HuH-7.5 (cell line): ENCODE results near the gene LGALS16.
"Not testable (repeated sequence)": the region's sequence is repeated elsewhere in the genome, so short reads cannot be mapped to it uniquely, and the experiment has no call there.

Source experiments
- DNase-seq: peaks from one replicate; pipeline ENCODE4 v3.0.0; 2011; ENCODE audit warnings: low spot score

Gene LGALS16

GRCh38 chr19:39655613-39656012, at the start of gene LGALS16:
Gene LGALS16, plus strand, starts transcription at chr19:39655913. Its CDS starts 49 bp downstream, at chr19:39655962.
- DNase-seq: no peak

GRCh38 chr19:39607021-39607420, 48.7 kb upstream of the LGALS16 start:
- DNase-seq: no peak

GRCh38 chr19:39607561-39607960, 48.2 kb upstream of the LGALS16 start:
- DNase-seq: no peak

- DNase-seq: no peak
Observed at GRCh38 chr19:39613597-39613996, 42.1 kb upstream of the LGALS16 start.

- no peak for DNase-seq
Observed at GRCh38 chr19:39617745-39618144, 38.0 kb upstream of the LGALS16 start.

DNA sequence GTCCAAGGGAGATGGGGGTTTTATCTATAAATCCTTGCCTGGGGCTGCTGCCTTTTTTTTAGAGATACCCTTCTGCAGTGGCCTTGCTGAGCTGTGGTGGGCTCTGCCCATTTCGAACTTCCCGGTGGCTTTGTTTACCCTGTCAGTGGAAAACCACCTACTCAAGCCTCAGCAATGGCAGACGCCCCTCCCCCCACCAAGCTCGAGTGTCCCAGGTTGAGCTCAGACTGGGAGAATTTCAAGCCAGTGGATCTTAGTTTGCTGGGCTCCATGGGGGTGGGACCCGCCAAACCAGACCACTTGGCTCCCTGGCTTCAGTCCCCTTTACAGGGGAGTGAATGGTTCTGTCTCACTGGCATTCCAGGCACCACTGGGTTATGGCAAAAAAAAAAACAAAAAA, 31.8 kb upstream of the LGALS16 start:
- DNase-seq: no peak

DNA sequence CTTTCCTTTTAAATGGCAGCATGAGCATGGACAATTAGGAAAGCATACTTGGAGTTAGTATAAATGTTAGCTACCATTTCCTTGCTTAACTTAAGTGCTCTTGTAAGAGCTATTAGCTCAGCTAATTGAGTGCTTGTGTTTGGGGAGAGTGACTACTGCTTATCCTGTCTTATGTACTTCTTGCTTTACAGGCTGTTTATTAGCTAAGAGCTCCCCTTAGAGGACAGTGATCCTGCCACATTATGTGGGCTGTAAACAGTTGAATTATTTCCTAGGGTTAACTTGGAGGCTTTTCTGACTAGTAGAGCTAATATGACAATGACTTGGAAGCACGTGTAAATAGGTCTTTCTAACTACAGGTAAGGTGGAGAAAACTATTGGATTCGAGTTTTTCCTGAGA, 28.1 kb upstream of the LGALS16 start:
- not testable (repeated sequence) for DNase-seq

- no peak for DNase-seq
Observed at GRCh38 chr19:39631178-39631577, 24.5 kb upstream of the LGALS16 start.

- DNase-seq: no peak
Observed at GRCh38 chr19:39631626-39632025, 24.1 kb upstream of the LGALS16 start.

- no peak for DNase-seq
Observed at GRCh38 chr19:39637891-39638290, 17.8 kb upstream of the LGALS16 start.

DNA sequence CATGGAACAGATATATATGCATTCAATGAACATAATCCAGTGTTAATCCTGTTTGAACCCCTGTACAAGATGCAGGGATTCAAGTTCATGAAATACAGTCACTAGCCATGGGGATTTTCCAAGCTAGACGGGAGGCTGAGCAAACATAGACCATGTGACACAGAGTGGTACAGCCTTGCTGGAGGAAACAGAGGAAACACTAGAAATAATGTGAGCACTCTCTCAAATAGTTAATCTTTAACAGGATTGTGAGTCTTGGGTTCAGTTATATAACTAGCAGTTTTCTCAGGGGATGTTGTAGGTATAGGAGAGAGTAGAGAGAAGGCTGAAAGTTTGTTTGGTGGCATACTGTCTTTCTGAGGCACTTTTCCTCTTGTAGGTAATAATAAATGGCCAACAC, 13.9 kb upstream of the LGALS16 start:
- no peak for DNase-seq

DNA sequence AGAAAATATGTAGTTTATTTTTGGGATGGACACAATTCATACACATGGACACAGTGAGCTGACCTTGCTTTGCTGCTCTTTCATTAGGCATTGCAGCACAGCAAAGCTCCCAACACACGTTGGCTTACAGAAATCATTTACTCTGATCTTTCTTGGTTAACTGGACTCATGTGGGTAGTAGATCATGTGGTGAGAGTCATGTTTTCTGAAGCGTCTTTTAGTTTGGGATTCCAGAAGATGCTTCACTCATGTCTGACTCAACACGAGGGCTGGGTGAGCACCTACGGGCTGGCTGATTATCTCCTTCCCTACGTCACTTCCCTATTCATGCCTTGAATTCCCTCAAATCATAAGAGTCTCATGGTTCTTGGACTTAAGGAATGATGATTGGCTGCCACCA, 12.1 kb upstream of the LGALS16 start:
- no peak for DNase-seq

DNA sequence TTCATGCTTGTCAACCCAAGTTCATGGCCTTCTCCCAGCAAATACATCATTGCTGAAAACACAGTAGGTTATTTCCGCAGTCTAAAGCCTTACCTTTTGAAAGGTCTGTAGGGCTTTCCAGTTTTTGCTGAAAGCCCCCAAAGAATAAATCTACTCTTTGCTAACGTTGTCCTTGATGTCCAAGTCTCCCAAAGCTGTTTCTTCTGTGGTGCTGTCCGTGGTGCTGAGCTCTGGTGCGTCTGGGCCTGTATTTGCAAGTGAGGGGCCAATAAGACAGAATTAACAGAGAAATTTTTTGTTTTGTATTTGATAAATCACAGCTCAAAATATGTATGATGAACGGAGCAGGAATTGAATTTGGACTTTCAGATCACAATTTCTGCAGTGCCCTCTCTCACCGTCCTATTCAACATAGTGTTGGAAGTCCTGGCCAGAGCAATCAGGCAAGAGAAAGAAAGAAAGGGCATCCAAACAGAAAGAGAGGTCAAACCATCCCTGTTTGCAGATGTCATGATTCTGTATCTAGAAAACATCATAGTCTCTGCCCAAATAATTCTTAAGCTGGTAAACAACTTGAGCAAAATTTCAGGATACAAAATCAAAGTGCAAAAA, 9.8 kb upstream of the LGALS16 start:
- DNase-seq: no peak

DNA sequence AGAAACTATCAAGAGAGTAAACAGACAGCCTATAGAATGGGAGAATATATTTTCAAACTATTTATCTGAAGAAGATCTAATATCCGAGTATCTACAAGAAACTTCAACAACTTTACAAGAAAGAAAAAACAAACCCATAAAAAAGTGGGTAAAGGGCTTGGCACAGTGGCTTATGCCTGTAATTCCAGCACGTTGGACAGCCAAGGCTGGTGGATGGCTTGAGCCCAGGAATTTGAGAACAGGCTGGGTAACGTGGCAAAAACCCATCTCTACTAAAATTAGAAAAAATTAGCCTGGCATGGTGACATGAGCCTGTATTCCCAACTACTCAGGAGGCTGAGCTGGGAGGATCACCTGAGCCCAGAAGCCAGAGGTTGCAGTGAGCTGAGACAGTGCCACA, 7.8 kb upstream of the LGALS16 start:
- DNase-seq: no peak

DNA sequence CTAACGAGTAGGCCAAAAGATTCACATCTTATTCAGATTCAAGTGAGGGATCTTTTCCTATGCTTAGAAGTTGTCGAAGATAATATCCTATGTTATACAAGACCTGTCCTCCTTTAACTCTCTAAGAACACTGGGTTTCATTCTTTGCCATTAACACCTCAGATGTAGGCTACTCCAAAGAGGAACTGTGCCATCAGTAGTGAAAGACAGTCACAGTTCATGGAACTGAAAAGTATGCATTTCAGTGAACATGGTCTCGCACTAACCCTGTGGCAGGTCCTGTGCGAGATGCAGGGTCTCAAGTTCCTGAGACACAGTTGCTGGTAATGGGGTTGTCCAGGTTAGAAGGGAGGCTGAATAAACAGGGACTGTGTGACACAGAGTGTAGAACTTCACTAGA, 4.1 kb downstream of the LGALS16 start:
- no peak for DNase-seq

DNA sequence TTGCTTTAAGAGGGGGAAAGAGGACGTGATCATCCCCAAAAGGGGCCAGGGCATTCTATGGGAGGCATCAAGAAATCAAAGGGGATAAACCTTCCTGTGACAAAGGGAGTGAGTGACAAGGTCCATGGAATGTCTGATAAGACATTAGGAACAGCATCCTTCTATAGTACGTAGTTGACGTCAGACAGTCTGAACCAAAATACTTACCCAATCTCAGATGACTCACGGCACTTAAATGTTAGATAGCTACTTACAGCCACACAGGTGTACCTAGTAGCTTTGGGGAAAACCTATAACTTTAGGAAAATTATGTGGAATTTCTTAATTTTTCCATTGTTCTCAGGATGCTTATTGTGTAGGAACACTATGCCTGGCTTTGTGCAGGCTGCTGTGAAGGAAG, 4.9 kb downstream of the LGALS16 start:
- no peak for DNase-seq

GRCh38 chr19:39661565-39661964, 5.9 kb downstream of the LGALS16 start:
- no peak for DNase-seq

DNA sequence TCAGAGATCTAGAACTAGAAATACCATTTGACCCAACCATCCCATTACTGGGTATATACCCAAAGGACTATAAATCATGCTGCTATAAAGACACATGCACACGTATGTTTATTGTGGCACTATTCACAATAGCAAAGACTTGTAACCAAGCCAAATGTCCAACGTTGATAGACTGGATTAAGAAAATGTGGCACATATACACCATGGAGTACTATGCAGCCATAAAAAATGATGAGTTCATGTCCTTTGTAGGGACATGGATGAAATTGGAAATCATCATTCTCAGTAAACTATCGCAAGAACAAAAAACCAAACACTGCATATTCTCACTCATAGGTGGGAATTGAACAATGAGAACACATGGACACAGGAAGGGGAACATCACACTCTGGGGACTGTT, 14.1 kb downstream of the LGALS16 start:
- not testable (repeated sequence) for DNase-seq

GRCh38 chr19:39670998-39671397, 15.3 kb downstream of the LGALS16 start:
- no peak for DNase-seq

DNA sequence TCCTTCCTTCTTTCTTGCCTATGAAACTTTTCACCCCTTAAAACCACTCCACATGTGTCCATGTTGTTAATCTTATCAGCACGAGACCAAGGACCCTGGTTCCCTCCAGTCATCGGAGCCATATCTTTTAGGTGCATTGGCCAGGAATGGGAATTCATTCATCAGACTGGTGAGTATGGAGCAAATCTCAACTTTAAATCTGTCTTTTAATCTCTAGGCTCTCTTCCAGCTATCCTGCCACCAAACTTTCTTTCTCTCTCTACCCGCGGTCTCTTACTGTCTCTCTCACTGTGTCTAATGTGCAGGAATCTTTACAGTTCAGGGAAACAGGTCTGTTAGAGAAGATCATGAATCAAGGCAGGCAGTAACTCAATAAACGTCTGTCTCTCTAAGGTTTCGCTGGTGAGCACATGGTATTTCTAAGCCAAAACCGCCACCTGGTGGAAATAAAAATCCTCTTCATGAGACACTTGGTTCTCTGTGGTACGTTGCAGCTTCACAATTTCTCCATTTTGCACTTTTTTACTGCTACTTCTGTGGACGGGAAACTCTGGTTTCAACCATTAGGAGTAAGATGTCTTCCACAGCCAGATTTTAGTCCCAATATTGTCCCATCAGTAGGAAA, 16.1 kb downstream of the LGALS16 start:
- peak; percentile 25 for DNase-seq

- no peak for DNase-seq
Observed at GRCh38 chr19:39672473-39672872, 16.8 kb downstream of the LGALS16 start.

DNA sequence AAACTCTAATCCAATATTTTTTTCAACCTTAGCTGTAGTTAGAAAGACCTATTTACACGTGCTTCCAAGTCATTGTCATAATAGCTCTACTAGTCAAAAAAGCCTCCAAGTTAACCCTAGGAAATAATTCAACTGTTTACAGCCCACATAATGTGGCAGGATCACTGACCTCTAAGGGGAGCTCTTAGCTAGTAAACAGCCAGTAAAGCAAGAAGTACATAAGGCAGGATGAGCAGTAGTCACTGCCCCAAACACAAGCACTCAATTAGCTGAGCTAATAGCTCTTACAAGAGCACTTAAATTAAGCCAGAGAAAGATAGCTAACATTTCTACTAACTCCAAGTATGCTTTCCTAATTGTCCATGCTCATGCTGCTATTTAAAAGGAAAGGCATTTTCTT, 18.1 kb downstream of the LGALS16 start:
- DNase-seq: not testable (repeated sequence)

GRCh38 chr19:39676004-39676403, 20.3 kb downstream of the LGALS16 start:
- no peak for DNase-seq
